ENCODE data around the gene WFDC5.

The WFDC5 gene

DNA sequence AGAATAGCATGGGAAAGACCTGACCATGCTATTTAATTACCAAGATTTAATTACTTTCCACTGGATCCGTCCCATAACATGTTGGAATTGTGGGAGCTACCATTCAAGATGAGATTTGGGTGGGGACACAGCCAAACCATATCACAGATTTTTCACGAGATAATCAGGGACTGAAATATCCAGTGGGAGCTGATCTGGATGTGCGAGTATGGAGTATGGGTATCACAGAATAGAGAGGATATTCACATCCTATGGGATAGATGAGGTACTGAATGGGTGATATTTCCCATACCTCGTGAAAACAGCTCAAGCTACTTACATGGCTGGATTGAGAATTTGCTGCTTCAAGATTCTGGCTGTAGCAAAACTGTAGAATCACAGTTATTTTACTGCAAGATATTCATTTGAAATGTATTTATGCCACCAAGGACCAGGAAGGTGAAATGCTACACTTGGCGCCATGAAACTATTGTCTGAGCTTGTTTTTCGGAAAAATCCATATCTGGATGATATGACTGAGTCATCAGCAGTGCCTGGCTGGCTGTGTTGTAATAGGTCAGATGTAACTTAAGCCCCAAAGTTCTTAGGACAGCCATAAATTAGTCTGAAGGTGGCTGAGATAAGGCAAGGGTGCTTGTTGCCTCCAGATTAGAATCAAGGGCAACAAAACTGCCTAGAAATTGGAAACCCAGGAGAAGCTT, 43.9 kb downstream of the WFDC5 start (continued):
- TF ChIP-seq ZNF132 (tag by site-specific recombination; IDR thresholded peaks at IDR 0.05; ENCODE audit: borderline replicate concordance), result no peak
- TF ChIP-seq ZSCAN16 (tag by site-specific recombination; IDR thresholded peaks at IDR 0.05), result no peak
- TF ChIP-seq SP7 (tag by site-specific recombination; IDR thresholded peaks at IDR 0.05), result peak; percentile 77
- no peak for TF ChIP-seq ZNF596 (tag by site-specific recombination; IDR thresholded peaks at IDR 0.05)
- TF ChIP-seq SP2 (tag by site-specific recombination; IDR thresholded peaks at IDR 0.05), result no peak
- no peak for TF ChIP-seq ZNF16 (tag by site-specific recombination; IDR thresholded peaks at IDR 0.05; ENCODE audit: low read depth)
- peak; percentile 65 for TF ChIP-seq ZNF366 (tag by site-specific recombination; conservative IDR thresholded peaks at IDR 0.05)
- TF ChIP-seq ZNF24 (tag by site-specific recombination; IDR thresholded peaks at IDR 0.05), result peak; percentile 54
- TF ChIP-seq ZNF76 (tag by site-specific recombination; IDR thresholded peaks at IDR 0.05; ENCODE audit: borderline replicate concordance, low read depth), result no peak
- TF ChIP-seq ZNF677 (tag by site-specific recombination; IDR thresholded peaks at IDR 0.05), result no peak
- peak; percentile 74 for TF ChIP-seq TRIM28 (IDR thresholded peaks at IDR 0.05; ENCODE audit: borderline replicate concordance, low read length)
- TF ChIP-seq ZNF155 (tag by site-specific recombination; IDR thresholded peaks at IDR 0.05), result no peak

DNA sequence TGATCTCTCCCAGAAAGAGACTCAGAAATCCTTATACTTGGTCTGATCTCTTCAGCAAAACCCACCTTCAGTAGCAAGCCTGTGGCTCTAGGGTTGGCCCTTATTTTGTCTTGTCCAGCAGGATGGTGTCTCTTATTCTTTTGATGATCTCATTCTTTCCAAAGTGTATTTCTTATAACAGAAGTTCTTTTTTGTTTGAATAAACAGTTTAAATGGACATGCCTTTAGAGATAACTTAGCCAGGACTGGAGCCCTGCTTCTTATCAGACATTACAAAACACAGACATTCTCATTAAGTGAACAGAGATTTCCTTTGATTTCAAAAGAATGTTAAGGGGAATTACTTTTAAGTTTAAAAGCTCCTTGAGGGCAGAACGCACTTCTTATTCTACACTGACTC, 45.7 kb downstream of the WFDC5 start:
- Histone ChIP-seq H3K4me3 (ENCODE audit: low read depth, low read length) (no peak overlapping the region), H3K4me1 (ENCODE audit: control insufficient read depth, insufficient read depth, low read length) (no peaks in the 10 kb centered on the region), H3K9me3 (ENCODE audit: control insufficient read depth, insufficient read depth, low read depth, low read length) (no peaks in the 10 kb centered on the region), H3K36me3 (ENCODE audit: control insufficient read depth in 2 of 2, insufficient read depth in 1 of 2, low read length in 2 of 2) (peaks cover 0 to 7% of the 10 kb centered on the region in 2 experiments; a peak in 1 of 3 replicates), H3K27ac (ENCODE audit: extremely low read depth, low read depth, low read length) (no peak overlapping the region)
- CTCF ChIA-PET, result interaction anchor here (0.7 to 1.6 kb wide), 3 partner anchors 26 to 351 kb away, joined by 3 to 5 read pairs (median 3); no protein-coding TSS in a partner anchor
- POLR2A ChIA-PET, result no interaction called here
- TF ChIP-seq ZNF132 (tag by site-specific recombination; IDR thresholded peaks at IDR 0.05; ENCODE audit: borderline replicate concordance) (no peak), ZNF837 (tag by site-specific recombination; IDR thresholded peaks at IDR 0.05) (no peak), ZNF202 (tag by site-specific recombination; IDR thresholded peaks at IDR 0.05; ENCODE audit: borderline replicate concordance) (no peak), ZSCAN23 (tag by site-specific recombination; IDR thresholded peaks at IDR 0.05) (no peak), ZNF221 (tag by site-specific recombination; IDR thresholded peaks at IDR 0.05; ENCODE audit: borderline replicate concordance) (no peak), GFI1B (tag by site-specific recombination; IDR thresholded peaks at IDR 0.05) (no peak)
- TF ChIP-seq, protein P1, sequence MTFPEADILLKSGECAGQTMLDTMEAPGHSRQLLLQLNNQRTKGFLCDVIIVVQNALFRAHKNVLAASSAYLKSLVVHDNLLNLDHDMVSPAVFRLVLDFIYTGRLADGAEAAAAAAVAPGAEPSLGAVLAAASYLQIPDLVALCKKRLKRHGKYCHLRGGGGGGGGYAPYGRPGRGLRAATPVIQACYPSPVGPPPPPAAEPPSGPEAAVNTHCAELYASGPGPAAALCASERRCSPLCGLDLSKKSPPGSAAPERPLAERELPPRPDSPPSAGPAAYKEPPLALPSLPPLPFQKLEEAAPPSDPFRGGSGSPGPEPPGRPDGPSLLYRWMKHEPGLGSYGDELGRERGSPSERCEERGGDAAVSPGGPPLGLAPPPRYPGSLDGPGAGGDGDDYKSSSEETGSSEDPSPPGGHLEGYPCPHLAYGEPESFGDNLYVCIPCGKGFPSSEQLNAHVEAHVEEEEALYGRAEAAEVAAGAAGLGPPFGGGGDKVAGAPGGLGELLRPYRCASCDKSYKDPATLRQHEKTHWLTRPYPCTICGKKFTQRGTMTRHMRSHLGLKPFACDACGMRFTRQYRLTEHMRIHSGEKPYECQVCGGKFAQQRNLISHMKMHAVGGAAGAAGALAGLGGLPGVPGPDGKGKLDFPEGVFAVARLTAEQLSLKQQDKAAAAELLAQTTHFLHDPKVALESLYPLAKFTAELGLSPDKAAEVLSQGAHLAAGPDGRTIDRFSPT (tag by site-specific recombination; IDR thresholded peaks at IDR 0.05), result no peak
- TF ChIP-seq, protein P2, sequence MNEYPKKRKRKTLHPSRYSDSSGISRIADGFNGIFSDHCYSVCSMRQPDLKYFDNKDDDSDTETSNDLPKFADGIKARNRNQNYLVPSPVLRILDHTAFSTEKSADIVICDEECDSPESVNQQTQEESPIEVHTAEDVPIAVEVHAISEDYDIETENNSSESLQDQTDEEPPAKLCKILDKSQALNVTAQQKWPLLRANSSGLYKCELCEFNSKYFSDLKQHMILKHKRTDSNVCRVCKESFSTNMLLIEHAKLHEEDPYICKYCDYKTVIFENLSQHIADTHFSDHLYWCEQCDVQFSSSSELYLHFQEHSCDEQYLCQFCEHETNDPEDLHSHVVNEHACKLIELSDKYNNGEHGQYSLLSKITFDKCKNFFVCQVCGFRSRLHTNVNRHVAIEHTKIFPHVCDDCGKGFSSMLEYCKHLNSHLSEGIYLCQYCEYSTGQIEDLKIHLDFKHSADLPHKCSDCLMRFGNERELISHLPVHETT (tag by site-specific recombination; IDR thresholded peaks at IDR 0.05), result no peak
- TF ChIP-seq, protein P3, sequence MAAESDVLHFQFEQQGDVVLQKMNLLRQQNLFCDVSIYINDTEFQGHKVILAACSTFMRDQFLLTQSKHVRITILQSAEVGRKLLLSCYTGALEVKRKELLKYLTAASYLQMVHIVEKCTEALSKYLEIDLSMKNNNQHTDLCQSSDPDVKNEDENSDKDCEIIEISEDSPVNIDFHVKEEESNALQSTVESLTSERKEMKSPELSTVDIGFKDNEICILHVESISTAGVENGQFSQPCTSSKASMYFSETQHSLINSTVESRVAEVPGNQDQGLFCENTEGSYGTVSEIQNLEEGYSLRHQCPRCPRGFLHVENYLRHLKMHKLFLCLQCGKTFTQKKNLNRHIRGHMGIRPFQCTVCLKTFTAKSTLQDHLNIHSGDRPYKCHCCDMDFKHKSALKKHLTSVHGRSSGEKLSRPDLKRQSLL (tag by site-specific recombination; IDR thresholded peaks at IDR 0.05), result no peak
